Measurements from ENCODE around the gene AAK1.
"Not testable (repeated sequence)": the region's sequence is repeated elsewhere in the genome, so short reads cannot be mapped to it uniquely, and the experiment has no call there.

AAK1 gene

DNA sequence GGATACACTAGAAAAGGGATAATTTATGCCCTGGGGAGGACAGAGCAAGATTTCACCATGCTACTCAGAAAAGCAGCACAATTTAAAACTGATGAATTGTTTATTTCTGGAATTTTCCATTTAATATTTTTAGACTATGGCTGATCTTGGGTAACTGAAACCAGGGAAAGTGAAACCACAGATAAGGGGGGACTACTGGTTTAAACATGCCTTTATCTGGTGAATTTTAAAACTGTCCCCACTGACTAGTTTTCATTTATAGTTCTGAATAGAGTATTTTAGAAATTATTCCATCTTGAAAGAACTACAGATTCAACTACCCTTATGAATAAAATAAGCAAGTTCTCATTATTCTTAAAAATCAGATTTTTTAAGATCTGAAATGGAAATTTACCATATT lies 221.3 kb downstream of the AAK1 start:
- no peak for DNase-seq (ENCODE audit: low spot score)
- H3K4me3 Mint-ChIP-seq: no peak overlapping the region
- H3K27ac Mint-ChIP-seq: no peak overlapping the region
- peaks cover 7% of the 10 kb centered on the region for H3K4me1 Mint-ChIP-seq (ENCODE audit: low read depth)
- H3K9me3 Mint-ChIP-seq: no peaks in the 10 kb centered on the region
- no peaks in the 10 kb centered on the region for H3K27me3 Mint-ChIP-seq (ENCODE audit: low read depth)
- peaks cover 22% of the 10 kb centered on the region for H3K36me3 Mint-ChIP-seq (ENCODE audit: low read depth)

DNA sequence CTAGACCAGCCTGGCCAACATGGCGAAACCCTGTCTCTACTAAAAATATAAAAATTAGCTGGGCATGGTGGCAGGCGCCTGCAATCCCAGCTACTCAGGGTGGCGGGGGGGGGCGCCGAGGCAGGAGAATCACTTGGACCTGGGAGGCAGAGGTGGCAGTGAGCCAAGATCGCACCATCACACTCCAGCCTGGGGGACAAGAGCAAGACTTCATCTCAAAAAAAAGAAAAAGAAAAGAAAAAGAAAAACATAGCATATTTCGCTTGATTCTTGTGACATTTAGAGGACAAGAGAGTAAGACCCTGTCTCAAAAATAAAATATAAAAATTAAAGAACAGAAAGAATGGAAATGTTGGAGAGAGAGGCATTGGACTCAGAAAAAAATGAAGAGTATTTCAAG lies 224.4 kb downstream of the AAK1 start:
- peaks cover 26% of the 10 kb centered on the region for H3K36me3 Mint-ChIP-seq (ENCODE audit: low read depth)
- not testable (repeated sequence) for H3K9me3 Mint-ChIP-seq; H3K4me1 Mint-ChIP-seq (ENCODE audit: low read depth); H3K4me3 Mint-ChIP-seq; H3K27ac Mint-ChIP-seq; DNase-seq (ENCODE audit: low spot score); H3K27me3 Mint-ChIP-seq (ENCODE audit: low read depth)

DNA sequence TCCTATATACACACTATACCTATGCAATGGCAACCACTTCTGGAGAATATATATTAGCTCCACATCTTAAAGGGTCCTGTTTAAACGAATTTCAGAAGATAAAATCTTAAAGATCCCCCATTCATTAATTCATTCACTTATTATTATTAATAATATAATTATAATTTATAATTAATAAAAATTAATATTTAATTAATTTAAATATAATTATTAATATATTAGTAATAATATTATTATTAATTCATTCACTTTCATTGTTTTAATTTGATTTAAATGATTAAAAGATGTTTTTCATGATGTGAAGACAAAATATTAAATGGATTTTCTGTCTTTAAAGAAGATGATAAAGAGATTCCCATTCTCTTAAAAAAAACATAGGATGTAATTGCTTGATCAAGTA lies 227.4 kb downstream of the AAK1 start:
- no peak for DNase-seq (ENCODE audit: low spot score)
- peaks cover 23% of the 10 kb centered on the region for H3K36me3 Mint-ChIP-seq (ENCODE audit: low read depth)
- H3K4me1 Mint-ChIP-seq (ENCODE audit: low read depth): peaks cover 2% of the 10 kb centered on the region
- no peak overlapping the region for H3K4me3 Mint-ChIP-seq
- H3K27ac Mint-ChIP-seq: no peak overlapping the region
- H3K9me3 Mint-ChIP-seq: no peaks in the 10 kb centered on the region
- no peaks in the 10 kb centered on the region for H3K27me3 Mint-ChIP-seq (ENCODE audit: low read depth)

Data from T-helper 2 cell treated with Interferon-gamma antibody and Interleukin-4, amounts not matched to agents 5 μg/mL and 100 μg/mL, for 36 hours (primary cell).